Kidney (tissue), 14 donors: Measurements from ENCODE around the gene EPHA4. TPM values are rescaled to one million over a fixed set of nuclear protein-coding genes. Genes with fewer than 3 reads are reported as not detected.

ENCODE experiments used
- DNase-seq, 5 donors: peaks; one replicate each; pipeline ENCODE4 v3.0.0-alpha.2; 2013 to 2020
- FAIRE-seq: peaks from 2 replicates; lab custom pipeline; 2012; peaks lifted over from hg19 to GRCh38; lab: Jason Lieb, UNC
- H3K27ac ChIP-seq, 2 donors: one replicate each; pipeline ENCODE4 v1.7.0; 2013; ENCODE audit warnings: low read depth in 2 of 2, low read length in 2 of 2, inconsistent platforms in 1 of 2
- H3K27me3 ChIP-seq: one replicate; pipeline ENCODE4 v1.7.1; 2013; ENCODE audit warnings: low read length, inconsistent platforms; ENCODE audit not compliant: control insufficient read depth, insufficient read depth
- H3K36me3 ChIP-seq, 3 donors: one replicate each; pipeline versions ENCODE4 v1.7.0 to v1.7.1; 2013; ENCODE audit warnings: low read length in 3 of 3, control low read depth in 1 of 3, inconsistent platforms in 1 of 3; ENCODE audit not compliant: insufficient read depth in 3 of 3, control insufficient read depth in 2 of 3
- H3K4me1 ChIP-seq, 3 donors: one replicate each; pipeline versions ENCODE4 v1.7.0 to v1.7.1; 2013; ENCODE audit warnings: low read length in 3 of 3, inconsistent platforms in 1 of 3, low read depth in 1 of 3; ENCODE audit not compliant: control insufficient read depth in 2 of 3, insufficient read depth in 2 of 3
- H3K4me3 ChIP-seq, 3 donors: one replicate each; pipeline versions ENCODE4 v1.7.0 to v1.8.1; 2013; ENCODE audit warnings: low read length in 3 of 3, control low read depth in 1 of 3, inconsistent platforms in 1 of 3
- H3K9ac ChIP-seq, 3 donors: one replicate each; pipeline versions ENCODE4 v1.7.0 to v1.7.1; 2013; ENCODE audit warnings: low read length in 3 of 3, control low read depth in 1 of 3, inconsistent platforms in 1 of 3
- H3K9me3 ChIP-seq, 3 donors: one replicate each; pipeline versions ENCODE4 v1.7.0 to v1.7.1; 2013; ENCODE audit warnings: low read length in 3 of 3, control low read depth in 1 of 3, inconsistent platforms in 1 of 3; ENCODE audit not compliant: control insufficient read depth in 2 of 3, insufficient read depth in 1 of 3
- CTCF ChIP-seq: IDR thresholded peaks from 3 replicates; pipeline ENCODE4 v1.5.1; 2012; ENCODE audit warnings: mild to moderate bottlenecking, moderate library complexity, borderline replicate concordance; ENCODE audit not compliant: insufficient read depth; ENCODE audit errors: extremely low read depth
- intact Hi-C: fragments of 100-400 bp; cut with DNase I; formaldehyde crosslinking; loops from one replicate; pipeline ENCODE4 v1.11.1; 2022
- polyA plus RNA-seq: library from polyadenylated mRNA; stranded (reverse); fragments of 350-450 nt; fragmentation: Illumina TruSeq; extraction: RNeasy Lipid Tissue Mini Kit (QIAGEN cat#74804); gene quantifications from one replicate; pipeline ENCODE4 v1.2.3, GENCODE V29; 2014; ENCODE audit warnings: low read depth, low replicate concordance; ENCODE audit not compliant: insufficient read depth
- total RNA-seq: library from RNA; stranded (reverse); fragmentation: NEBNext Ultra II Directional; extraction: Animal tissue kit (Norgen Biotek cat#: 25700); gene quantifications from one replicate; pipeline ENCODE4 v1.2.1, GENCODE V29; 2021
- donor health status: control.
- donor health status: control.
- donor health status: control.
- donor health status: control.
- donor health status: control.
- donor health status: DM: yes; HTN: yes; CAD: no.
- donor health status: Normal renal cell carcinoma (clear cell type).

The EPHA4 gene
- total and polyA plus RNA-seq, 2 donors from 2014 or later, result 4.8 to 38.0 TPM

DNA sequence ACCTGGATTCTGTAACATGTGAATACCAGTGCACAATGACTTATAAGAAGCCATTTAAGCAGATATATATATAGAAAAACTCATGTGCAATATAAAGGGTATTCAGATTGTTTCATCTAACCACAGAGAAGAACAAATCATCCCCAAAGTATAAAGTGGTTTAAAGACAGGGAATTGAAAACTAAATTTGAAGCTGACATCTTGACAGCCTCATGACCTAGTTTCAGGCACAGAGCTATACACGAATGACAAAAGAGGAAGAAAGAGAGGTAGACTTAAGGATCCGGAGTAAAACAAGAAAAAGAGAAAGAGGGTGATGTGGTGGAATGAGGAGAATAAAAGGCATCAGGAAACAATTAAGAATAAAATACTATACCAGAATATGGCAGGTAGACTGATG, 194.5 kb downstream of the EPHA4 start:
- H3K4me3 ChIP-seq, result no peak overlapping the region
- H3K27me3 ChIP-seq, result no peaks in the 10 kb centered on the region
- H3K9me3 ChIP-seq, result peaks cover 0 to 2% (median 0%) of the 10 kb centered on the region in 3 donors
- DNase-seq (no peak), FAIRE-seq (no peak)
- no peaks in the 10 kb centered on the region for H3K4me1 ChIP-seq
- H3K9ac ChIP-seq, result no peak overlapping the region
- no peak overlapping the region for H3K27ac ChIP-seq
- no peaks in the 10 kb centered on the region for H3K36me3 ChIP-seq
- intact Hi-C loops, result no loop called here
- no peak for TF ChIP-seq CTCF

GRCh38 chr2:221377066-221377465, 195.0 kb downstream of the EPHA4 start:
- no peak overlapping the region for H3K4me3 ChIP-seq
- TF ChIP-seq CTCF, result no peak
- H3K36me3 ChIP-seq, result no peaks in the 10 kb centered on the region
- peaks cover 0 to 2% (median 0%) of the 10 kb centered on the region in 3 donors for H3K9me3 ChIP-seq
- FAIRE-seq (no peak), DNase-seq (no peak)
- H3K27ac ChIP-seq, result no peak overlapping the region
- H3K4me1 ChIP-seq, result no peaks in the 10 kb centered on the region
- no peak overlapping the region for H3K9ac ChIP-seq
- intact Hi-C loops, result no loop called here
- no peaks in the 10 kb centered on the region for H3K27me3 ChIP-seq

- Histone ChIP-seq H3K27me3 (no peaks in the 10 kb centered on the region), H3K9ac (no peak overlapping the region), H3K4me1 (no peaks in the 10 kb centered on the region), H3K36me3 (no peaks in the 10 kb centered on the region), H3K27ac (no peak overlapping the region), H3K4me3 (no peak overlapping the region), H3K9me3 (peaks cover 0 to 2% (median 0%) of the 10 kb centered on the region in 3 donors)
- intact Hi-C loops, result no loop called here
- DNase-seq (no peak), FAIRE-seq (no peak)
- no peak for TF ChIP-seq CTCF
Measured at GRCh38 chr2:221374234-221374633, 197.9 kb downstream of the EPHA4 start.

DNA sequence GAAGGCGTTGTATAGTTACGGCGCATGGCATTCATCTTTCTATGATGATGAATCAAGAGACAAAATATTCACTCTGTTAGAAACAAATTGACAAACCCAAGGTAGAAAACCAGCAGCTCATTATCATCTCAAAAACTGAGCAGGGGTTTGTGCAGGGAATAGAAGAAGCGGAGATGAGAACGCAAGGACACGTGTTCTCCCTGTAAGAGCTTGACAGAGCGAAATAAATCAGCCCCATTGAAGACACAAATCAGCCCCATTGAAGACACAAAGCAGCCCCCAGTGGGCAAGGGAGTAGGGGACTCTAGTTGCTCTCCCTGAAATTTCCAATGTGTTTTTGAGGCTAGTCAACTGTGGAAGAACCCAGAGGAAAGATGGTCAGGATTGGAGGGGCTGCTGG, 199.2 kb downstream of the EPHA4 start:
- H3K4me1 ChIP-seq, result no peaks in the 10 kb centered on the region
- no peaks in the 10 kb centered on the region for H3K27me3 ChIP-seq
- no peak for FAIRE-seq
- no peak for TF ChIP-seq CTCF
- peaks cover 0 to 2% (median 0%) of the 10 kb centered on the region in 3 donors for H3K9me3 ChIP-seq
- no peak overlapping the region for H3K4me3 ChIP-seq
- H3K27ac ChIP-seq, result no peak overlapping the region
- H3K36me3 ChIP-seq, result no peaks in the 10 kb centered on the region
- DNase-seq, result no peak
- intact Hi-C loops, result no loop called here
- H3K9ac ChIP-seq, result no peak overlapping the region
